NCI-H1436 treated with DMSO at 0.1 percent for 48 hours (cell line): Measurements from ENCODE around the gene ZHX3.

Source experiments
- DNase-seq: peaks from one replicate; lab custom pipeline; 2025; lab: John Stamatoyannopoulos, UW

The ZHX3 gene

GRCh38 chr20:41185013-41185757 is 132.3 kb downstream of the ZHX3 start:
- DNase-seq, result no peak

GRCh38 chr20:41183831-41184230 is 133.7 kb downstream of the ZHX3 start:
- no peak for DNase-seq

GRCh38 chr20:41183391-41183790 is 134.1 kb downstream of the ZHX3 start:
- DNase-seq, result no peak

GRCh38 chr20:41182296-41183212 is 135.0 kb downstream of the ZHX3 start:
- no peak for DNase-seq

GRCh38 chr20:41181567-41181966 is 136.0 kb downstream of the ZHX3 start:
- no peak for DNase-seq

- no peak for DNase-seq
Measured at GRCh38 chr20:41180599-41181333, 136.8 kb downstream of the ZHX3 start.

- DNase-seq, result no peak
Measured at GRCh38 chr20:41179961-41180360, 137.6 kb downstream of the ZHX3 start.

- no peak for DNase-seq
Measured at GRCh38 chr20:41178904-41179432, 138.6 kb downstream of the ZHX3 start.

- DNase-seq, result no peak
Measured at GRCh38 chr20:41178495-41178894, 139.0 kb downstream of the ZHX3 start.

GRCh38 chr20:41177636-41178035 is 139.9 kb downstream of the ZHX3 start:
- no peak for DNase-seq

- no peak for DNase-seq
Measured at GRCh38 chr20:41176711-41177552, 140.6 kb downstream of the ZHX3 start.

- no peak for DNase-seq
Measured at GRCh38 chr20:41175727-41176330, 141.7 kb downstream of the ZHX3 start.

- DNase-seq, result no peak
Measured at GRCh38 chr20:41175201-41175651, 142.3 kb downstream of the ZHX3 start.

GRCh38 chr20:41174782-41175181 is 142.7 kb downstream of the ZHX3 start:
- no peak for DNase-seq

- DNase-seq, result no peak
Measured at GRCh38 chr20:41174373-41174772, 143.2 kb downstream of the ZHX3 start.

GRCh38 chr20:41173791-41174341 is 143.7 kb downstream of the ZHX3 start:
- DNase-seq, result no peak

GRCh38 chr20:41173161-41173721 is 144.3 kb downstream of the ZHX3 start:
- no peak for DNase-seq

GRCh38 chr20:41172296-41173140 is 145.0 kb downstream of the ZHX3 start:
- DNase-seq, result no peak

- no peak for DNase-seq
Measured at GRCh38 chr20:41171736-41172295, 145.7 kb downstream of the ZHX3 start.
